ENCODE results near the gene YAP1. TPM values are rescaled to one million over a fixed set of nuclear protein-coding genes. Genes with fewer than 3 reads are reported as not detected.

The YAP1 gene
- total RNA-seq, 1 donor from 2014 or later = 129 TPM

DNA sequence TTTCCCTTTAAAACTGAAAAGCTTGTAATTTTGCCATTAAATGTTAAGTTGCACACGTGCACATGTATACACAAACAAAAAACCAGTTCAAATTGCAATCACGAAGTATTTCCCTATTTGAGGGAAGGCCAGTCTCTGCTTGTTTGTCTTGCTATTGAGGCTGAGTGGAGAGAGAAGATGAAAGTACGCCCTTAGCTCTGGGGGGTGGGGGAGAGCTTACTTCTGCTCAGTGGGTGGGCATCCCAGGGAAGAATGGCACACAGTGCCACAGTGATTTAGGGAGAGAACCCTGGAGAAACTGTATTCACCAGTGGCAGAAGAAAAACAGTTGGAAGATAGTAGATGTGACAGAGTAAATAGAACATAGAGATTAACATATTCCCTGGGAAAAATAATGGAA lies 8.7 kb downstream of the YAP1 start:
- peaks cover 48% of the 10 kb centered on the region for H3K4me1 Mint-ChIP-seq (ENCODE audit: low read depth, unreplicated experiment)

DNA sequence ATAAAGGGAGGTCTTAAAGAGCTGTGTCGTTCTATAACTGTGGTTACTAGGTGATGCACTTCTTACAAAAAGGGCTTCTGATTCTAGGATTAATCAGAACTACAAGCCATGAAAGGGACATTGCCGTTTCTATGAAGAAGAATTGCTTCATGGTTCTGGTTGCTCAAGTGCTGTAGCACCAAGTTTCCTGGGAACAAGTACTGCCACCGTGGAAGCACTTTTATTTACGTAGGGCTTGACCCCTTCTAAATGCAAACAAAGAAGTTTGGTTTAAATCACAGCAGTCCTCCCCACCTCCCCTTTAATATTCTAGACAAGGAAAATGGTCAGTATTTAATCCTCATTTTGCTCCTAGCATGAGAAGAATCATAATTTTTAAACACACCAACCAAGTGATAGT lies 9.8 kb downstream of the YAP1 start:
- Mint-ChIP-seq H3K27ac (ENCODE audit: unreplicated experiment) (peak overlapping the region; percentile 2), H3K27me3 (ENCODE audit: low read depth, unreplicated experiment) (no peaks in the 10 kb centered on the region), H3K9me3 (ENCODE audit: unreplicated experiment) (peaks cover 5% of the 10 kb centered on the region), H3K36me3 (ENCODE audit: low read depth, unreplicated experiment) (peaks cover 17% of the 10 kb centered on the region), H3K4me1 (ENCODE audit: low read depth, unreplicated experiment) (peaks cover 44% of the 10 kb centered on the region), H3K4me3 (ENCODE audit: unreplicated experiment) (no peak overlapping the region)
- Histone ChIP-seq H3K4me2 (ENCODE audit: low read length) (peak overlapping the region; percentile 77), H3K27ac (ENCODE audit: low read depth, low read length) (peak overlapping the region; percentile 51), H3K9ac (ENCODE audit: low read length) (peak overlapping the region; percentile 15), H3K36me3 (ENCODE audit: insufficient read depth, low read length) (peaks cover 6% of the 10 kb centered on the region), H3K27me3 (ENCODE audit: insufficient read depth, low read length) (no peaks in the 10 kb centered on the region), H3K79me2 (ENCODE audit: insufficient read depth, low read length) (peaks cover 100% of the 10 kb centered on the region), H3K9me3 (ENCODE audit: insufficient read depth, low read depth, low read length) (no peaks in the 10 kb centered on the region), H3K4me1 (ENCODE audit: insufficient read depth, low read length) (peaks cover 56% of the 10 kb centered on the region), H3K4me3 (ENCODE audit: insufficient read depth, low read depth, low read length) (peak overlapping the region; percentile 2), H2AFZ (ENCODE audit: low read depth, low read length) (no peak overlapping the region), H4K20me1 (ENCODE audit: insufficient read depth, low read length) (peaks cover 60% of the 10 kb centered on the region)
- DNase-seq (ENCODE audit: low read depth) (no peak), FAIRE-seq (no peak)
- TF ChIP-seq EZH2 (IDR thresholded peaks at IDR 0.05; ENCODE audit: insufficient read depth, low read length) = no peak
- TF ChIP-seq, protein P1, sequence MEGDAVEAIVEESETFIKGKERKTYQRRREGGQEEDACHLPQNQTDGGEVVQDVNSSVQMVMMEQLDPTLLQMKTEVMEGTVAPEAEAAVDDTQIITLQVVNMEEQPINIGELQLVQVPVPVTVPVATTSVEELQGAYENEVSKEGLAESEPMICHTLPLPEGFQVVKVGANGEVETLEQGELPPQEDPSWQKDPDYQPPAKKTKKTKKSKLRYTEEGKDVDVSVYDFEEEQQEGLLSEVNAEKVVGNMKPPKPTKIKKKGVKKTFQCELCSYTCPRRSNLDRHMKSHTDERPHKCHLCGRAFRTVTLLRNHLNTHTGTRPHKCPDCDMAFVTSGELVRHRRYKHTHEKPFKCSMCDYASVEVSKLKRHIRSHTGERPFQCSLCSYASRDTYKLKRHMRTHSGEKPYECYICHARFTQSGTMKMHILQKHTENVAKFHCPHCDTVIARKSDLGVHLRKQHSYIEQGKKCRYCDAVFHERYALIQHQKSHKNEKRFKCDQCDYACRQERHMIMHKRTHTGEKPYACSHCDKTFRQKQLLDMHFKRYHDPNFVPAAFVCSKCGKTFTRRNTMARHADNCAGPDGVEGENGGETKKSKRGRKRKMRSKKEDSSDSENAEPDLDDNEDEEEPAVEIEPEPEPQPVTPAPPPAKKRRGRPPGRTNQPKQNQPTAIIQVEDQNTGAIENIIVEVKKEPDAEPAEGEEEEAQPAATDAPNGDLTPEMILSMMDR (IDR thresholded peaks at IDR 0.05; ENCODE audit: insufficient read depth, low read depth, low read length) = no peak

More for the DNA sequence above, 8.7 kb downstream of the YAP1 start:
- H3K4me1 ChIP-seq (ENCODE audit: insufficient read depth, low read length) = peaks cover 67% of the 10 kb centered on the region
- peaks cover 49% of the 10 kb centered on the region for H4K20me1 ChIP-seq (ENCODE audit: insufficient read depth, low read length)
- H3K36me3 Mint-ChIP-seq (ENCODE audit: low read depth, unreplicated experiment) = peaks cover 6% of the 10 kb centered on the region
- H3K9me3 Mint-ChIP-seq (ENCODE audit: unreplicated experiment) = no peaks in the 10 kb centered on the region
- peaks cover 100% of the 10 kb centered on the region for H3K79me2 ChIP-seq (ENCODE audit: insufficient read depth, low read length)
- H2AFZ ChIP-seq (ENCODE audit: low read depth, low read length) = no peak overlapping the region
- DNase-seq (ENCODE audit: low read depth) (no peak), FAIRE-seq (no peak)
- H3K9me3 ChIP-seq (ENCODE audit: insufficient read depth, low read depth, low read length) = no peaks in the 10 kb centered on the region
- H3K9ac ChIP-seq (ENCODE audit: low read length) = no peak overlapping the region
- H3K27ac Mint-ChIP-seq (ENCODE audit: unreplicated experiment) = peak overlapping the region; percentile 79
- peak overlapping the region; percentile 77 for H3K4me2 ChIP-seq (ENCODE audit: low read length)
- no peak overlapping the region for H3K4me3 Mint-ChIP-seq (ENCODE audit: unreplicated experiment)
- H3K27me3 ChIP-seq (ENCODE audit: insufficient read depth, low read length) = no peaks in the 10 kb centered on the region
- TF ChIP-seq, protein P1 (IDR thresholded peaks at IDR 0.05; ENCODE audit: insufficient read depth, low read depth, low read length) = no peak
- H3K4me3 ChIP-seq (ENCODE audit: insufficient read depth, low read depth, low read length) = no peak overlapping the region
- no peak overlapping the region for H3K27ac ChIP-seq (ENCODE audit: low read depth, low read length)
- peaks cover 11% of the 10 kb centered on the region for H3K36me3 ChIP-seq (ENCODE audit: insufficient read depth, low read length)
- H3K27me3 Mint-ChIP-seq (ENCODE audit: low read depth, unreplicated experiment) = no peaks in the 10 kb centered on the region

DNA sequence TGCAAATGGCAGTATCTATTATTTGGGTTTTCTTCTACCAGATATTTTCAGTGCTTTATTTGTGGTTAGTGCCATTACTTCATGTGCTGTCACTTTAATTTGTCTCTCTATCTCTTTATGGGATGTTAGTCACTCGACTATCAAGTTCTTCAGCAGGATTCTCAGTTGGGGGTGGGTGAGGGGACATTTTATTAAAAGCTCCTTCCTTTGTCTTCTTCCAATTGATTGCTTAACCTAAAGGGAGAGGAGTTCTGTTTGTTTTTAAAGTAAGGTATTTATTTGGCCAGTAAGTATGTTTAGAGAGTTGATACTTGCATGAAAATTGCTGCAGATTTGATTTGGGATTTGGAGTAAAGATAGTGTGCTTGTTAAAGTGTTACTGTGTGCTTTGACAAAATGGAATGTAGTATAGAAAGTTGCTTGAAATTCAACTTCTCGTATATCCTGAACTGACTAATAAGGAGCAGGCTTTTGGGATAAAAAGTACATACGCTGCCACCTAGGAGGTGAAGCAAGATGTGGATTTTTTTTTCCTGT lies 10.3 kb downstream of the YAP1 start:
- DNase-seq (ENCODE audit: low read depth) (no peak), FAIRE-seq (no peak)
- H3K36me3 ChIP-seq (ENCODE audit: insufficient read depth, low read length) = peaks cover 3% of the 10 kb centered on the region
- H3K36me3 Mint-ChIP-seq (ENCODE audit: low read depth, unreplicated experiment) = peaks cover 17% of the 10 kb centered on the region
- peaks cover 56% of the 10 kb centered on the region for H3K4me1 ChIP-seq (ENCODE audit: insufficient read depth, low read length)
- TF ChIP-seq, protein P1 (IDR thresholded peaks at IDR 0.05; ENCODE audit: insufficient read depth, low read depth, low read length) = no peak
- TF ChIP-seq EZH2 (IDR thresholded peaks at IDR 0.05; ENCODE audit: insufficient read depth, low read length) = no peak
- no peaks in the 10 kb centered on the region for H3K27me3 ChIP-seq (ENCODE audit: insufficient read depth, low read length)
- peak overlapping the region; percentile 77 for H3K4me2 ChIP-seq (ENCODE audit: low read length)
- H2AFZ ChIP-seq (ENCODE audit: low read depth, low read length) = no peak overlapping the region
- no peak overlapping the region for H3K4me3 ChIP-seq (ENCODE audit: insufficient read depth, low read depth, low read length)
- peak overlapping the region; percentile 15 for H3K9ac ChIP-seq (ENCODE audit: low read length)
- peaks cover 100% of the 10 kb centered on the region for H3K79me2 ChIP-seq (ENCODE audit: insufficient read depth, low read length)
- no peaks in the 10 kb centered on the region for H3K9me3 ChIP-seq (ENCODE audit: insufficient read depth, low read depth, low read length)
- H3K27ac ChIP-seq (ENCODE audit: low read depth, low read length) = peak overlapping the region; percentile 51
- H3K27me3 Mint-ChIP-seq (ENCODE audit: low read depth, unreplicated experiment) = no peaks in the 10 kb centered on the region
- peaks cover 40% of the 10 kb centered on the region for H3K4me1 Mint-ChIP-seq (ENCODE audit: low read depth, unreplicated experiment)
- H3K27ac Mint-ChIP-seq (ENCODE audit: unreplicated experiment) = peak overlapping the region; percentile 2
- peaks cover 5% of the 10 kb centered on the region for H3K9me3 Mint-ChIP-seq (ENCODE audit: unreplicated experiment)
- peaks cover 65% of the 10 kb centered on the region for H4K20me1 ChIP-seq (ENCODE audit: insufficient read depth, low read length)
- peak overlapping the region; percentile 23 for H3K4me3 Mint-ChIP-seq (ENCODE audit: unreplicated experiment)
